GM23248 (cell line): ENCODE measurements around the gene SLC29A1.

Experiments
- EZH2 ChIP-seq: fragments of 200-600 bp; sonication (generic); IDR thresholded peaks from 2 replicates; pipeline ENCODE4 v1.6.1; 2018; ENCODE audit warnings: antibody characterized with exemption, mild to moderate bottlenecking; ENCODE audit not compliant: insufficient read depth, poor library complexity, severe bottlenecking
- EZH2phosphoT487 ChIP-seq: fragments of 200-600 bp; sonication (generic); IDR thresholded peaks from 2 replicates; pipeline ENCODE4 v1.6.1; 2018; ENCODE audit warnings: antibody characterized with exemption, moderate library complexity, mild to moderate bottlenecking, low read depth; ENCODE audit not compliant: insufficient read depth

- no peak for TF ChIP-seq EZH2phosphoT487
- TF ChIP-seq EZH2, result no peak
Observed at GRCh38 chr6:44192428-44193041, 30.9 kb upstream of the SLC29A1 start.
